Type B pancreatic cell (in vitro differentiated cells): ENCODE results near the gene CABYR. TPM values are rescaled to one million over a fixed set of nuclear protein-coding genes. Genes with fewer than 3 reads are reported as not detected.

ENCODE experiments used
- DNase-seq: peaks from one replicate; pipeline ENCODE4 v3.0.0; 2021; ENCODE audit warnings: mixed read lengths; ENCODE audit not compliant: unreplicated experiment; ENCODE audit errors: extremely low spot score
- H3K27ac Mint-ChIP-seq: 2 replicates; pipeline ENCODE4 v1.8.0; 2021; ENCODE audit warnings: mild to moderate bottlenecking, mixed read lengths
- H3K27me3 Mint-ChIP-seq: 2 replicates; pipeline ENCODE4 v1.8.0; 2021; ENCODE audit warnings: mixed read lengths
- H3K36me3 Mint-ChIP-seq: 2 replicates; pipeline ENCODE4 v1.8.0; 2021; ENCODE audit warnings: mixed read lengths
- H3K4me1 Mint-ChIP-seq: one replicate; pipeline ENCODE4 v1.8.0; 2021; ENCODE audit warnings: mixed read lengths; ENCODE audit not compliant: unreplicated experiment
- H3K4me3 Mint-ChIP-seq: 2 replicates; pipeline ENCODE4 v1.8.0; 2021; ENCODE audit warnings: mild to moderate bottlenecking, mixed read lengths
- H3K9me3 Mint-ChIP-seq: 2 replicates; pipeline ENCODE4 v1.8.0; 2021; ENCODE audit warnings: mixed read lengths
- CTCF ChIP-seq: fragments of 200-600 bp; sonication (generic); conservative IDR thresholded peaks from 2 replicates; pipeline ENCODE4 v1.5.0; 2021; ENCODE audit warnings: antibody characterized with exemption, mild to moderate bottlenecking
- total RNA-seq: library from RNA; stranded (reverse); gene quantifications from 2 replicates; pipeline ENCODE4 v1.2.1, GENCODE V29; 2021; ENCODE audit warnings: low replicate concordance

The CABYR gene
- total RNA-seq, 1 donor from 2014 or later = 8.6 TPM

GRCh38 chr18:24095976-24096375 lies 42.9 kb upstream of the CABYR start:
- Mint-ChIP-seq H3K4me3 (no peak overlapping the region), H3K9me3 (no peaks in the 10 kb centered on the region), H3K27ac (no peak overlapping the region), H3K4me1 (no peaks in the 10 kb centered on the region), H3K27me3 (no peaks in the 10 kb centered on the region), H3K36me3 (peaks cover 27% of the 10 kb centered on the region)
- DNase-seq = no peak
- no peak for TF ChIP-seq CTCF

GRCh38 chr18:24103320-24104021 lies 35.4 kb upstream of the CABYR start:
- peaks cover 4% of the 10 kb centered on the region for H3K4me1 Mint-ChIP-seq
- H3K27ac Mint-ChIP-seq = no peak overlapping the region
- no peak for TF ChIP-seq CTCF
- H3K4me3 Mint-ChIP-seq = no peak overlapping the region
- peaks cover 9% of the 10 kb centered on the region for H3K36me3 Mint-ChIP-seq
- H3K9me3 Mint-ChIP-seq = no peaks in the 10 kb centered on the region
- no peak for DNase-seq
- H3K27me3 Mint-ChIP-seq = no peaks in the 10 kb centered on the region

- Mint-ChIP-seq H3K4me3 (no peak overlapping the region), H3K36me3 (peaks cover 9% of the 10 kb centered on the region), H3K4me1 (peaks cover 4% of the 10 kb centered on the region), H3K9me3 (no peaks in the 10 kb centered on the region), H3K27ac (no peak overlapping the region), H3K27me3 (no peaks in the 10 kb centered on the region)
- DNase-seq = no peak
- no peak for TF ChIP-seq CTCF
Observed at GRCh38 chr18:24104486-24104885, 34.4 kb upstream of the CABYR start.

GRCh38 chr18:24108641-24109040 lies 30.2 kb upstream of the CABYR start:
- Mint-ChIP-seq H3K4me3 (no peak overlapping the region), H3K27me3 (no peaks in the 10 kb centered on the region), H3K27ac (no peak overlapping the region), H3K9me3 (no peaks in the 10 kb centered on the region), H3K36me3 (peaks cover 5% of the 10 kb centered on the region), H3K4me1 (peaks cover 4% of the 10 kb centered on the region)
- no peak for DNase-seq
- no peak for TF ChIP-seq CTCF

GRCh38 chr18:24111936-24112335 lies 26.9 kb upstream of the CABYR start:
- peaks cover 5% of the 10 kb centered on the region for H3K36me3 Mint-ChIP-seq
- no peak overlapping the region for H3K4me3 Mint-ChIP-seq
- no peak for TF ChIP-seq CTCF
- H3K4me1 Mint-ChIP-seq = peaks cover 4% of the 10 kb centered on the region
- no peaks in the 10 kb centered on the region for H3K9me3 Mint-ChIP-seq
- H3K27me3 Mint-ChIP-seq = no peaks in the 10 kb centered on the region
- H3K27ac Mint-ChIP-seq = no peak overlapping the region
- DNase-seq = no peak
